ENCODE measurements around the gene PLCL1. TPM values are rescaled to one million over a fixed set of nuclear protein-coding genes. Genes with fewer than 3 reads are reported as not detected.

The PLCL1 gene
- polyA plus RNA-seq, 3 donors, result 0.69 to 1.4 (median 0.79) TPM

DNA sequence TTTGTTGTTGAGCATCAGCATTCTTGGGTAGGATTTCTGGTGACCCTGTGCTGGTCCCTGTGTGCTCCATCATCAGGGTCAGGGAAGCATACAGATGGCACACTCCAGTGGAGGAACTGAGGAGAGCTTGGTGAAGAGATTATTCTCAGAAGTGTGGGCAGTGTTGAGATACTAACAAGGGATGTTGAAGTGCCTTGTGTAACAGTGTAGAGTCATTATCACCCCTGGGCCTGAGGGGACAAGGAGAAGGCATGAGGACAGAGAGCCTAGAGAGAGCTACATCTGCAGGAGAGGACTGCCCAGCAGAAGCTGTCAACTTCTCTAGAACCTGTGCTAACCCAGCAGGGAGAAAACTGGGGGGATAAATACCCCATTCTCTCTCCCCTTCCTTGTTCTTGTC, 189.0 kb downstream of the PLCL1 start:
- peaks cover 0 to 4% (median 2%) of the 10 kb centered on the region in 7 donors for H3K9me3 Mint-ChIP-seq
- intact Hi-C loops (cut with micrococcal nuclease), result no loop called here
- no peak overlapping the region for H3K4me2 ChIP-seq (replicated peaks; ENCODE audit: extremely low read depth, low read length, poor library complexity, severe bottlenecking)
- no peaks in the 10 kb centered on the region for H3K4me1 ChIP-seq (ENCODE audit: control insufficient read depth in 1 of 2, insufficient read depth in 2 of 2, low read length in 2 of 2)
- no peaks in the 10 kb centered on the region for H4K20me1 ChIP-seq (ENCODE audit: insufficient read depth, low read length)
- no peak overlapping the region for H3K27ac ChIP-seq (ENCODE audit: low read depth in 1 of 2, low read length in 2 of 2)
- no peaks in the 10 kb centered on the region for H3K36me3 Mint-ChIP-seq
- no peak for DNase-seq
- no peaks in the 10 kb centered on the region for H3K9me3 ChIP-seq (replicated peaks in 1 of 2; ENCODE audit: control insufficient read depth in 1 of 2, insufficient read depth in 1 of 2, low read length in 2 of 2)
- H3K79me2 ChIP-seq (ENCODE audit: insufficient read depth, low read length), result no peaks in the 10 kb centered on the region
- no peaks in the 10 kb centered on the region for H3K27me3 ChIP-seq (ENCODE audit: control insufficient read depth in 2 of 2, insufficient read depth in 2 of 2, low read length in 2 of 2)
- H3K4me3 ChIP-seq (replicated peaks in 1 of 3; ENCODE audit: low read depth in 2 of 3, low read length in 3 of 3), result no peak overlapping the region
- H2AFZ ChIP-seq (ENCODE audit: insufficient read depth, low read depth, low read length, poor library complexity, severe bottlenecking), result no peak overlapping the region
- H3K27me3 Mint-ChIP-seq (ENCODE audit: low read depth in 3 of 3), result peaks cover 0 to 3% (median 2%) of the 10 kb centered on the region in 3 donors
- H3K4me3 Mint-ChIP-seq, result no peak overlapping the region
- no peaks in the 10 kb centered on the region for H3K36me3 ChIP-seq (replicated peaks in 1 of 2; ENCODE audit: control insufficient read depth in 1 of 2, insufficient read depth in 2 of 2, low read length in 2 of 2)
- H3K27ac Mint-ChIP-seq, result no peak overlapping the region
- H3K4me1 Mint-ChIP-seq, result no peaks in the 10 kb centered on the region
- TF ChIP-seq, protein P1, sequence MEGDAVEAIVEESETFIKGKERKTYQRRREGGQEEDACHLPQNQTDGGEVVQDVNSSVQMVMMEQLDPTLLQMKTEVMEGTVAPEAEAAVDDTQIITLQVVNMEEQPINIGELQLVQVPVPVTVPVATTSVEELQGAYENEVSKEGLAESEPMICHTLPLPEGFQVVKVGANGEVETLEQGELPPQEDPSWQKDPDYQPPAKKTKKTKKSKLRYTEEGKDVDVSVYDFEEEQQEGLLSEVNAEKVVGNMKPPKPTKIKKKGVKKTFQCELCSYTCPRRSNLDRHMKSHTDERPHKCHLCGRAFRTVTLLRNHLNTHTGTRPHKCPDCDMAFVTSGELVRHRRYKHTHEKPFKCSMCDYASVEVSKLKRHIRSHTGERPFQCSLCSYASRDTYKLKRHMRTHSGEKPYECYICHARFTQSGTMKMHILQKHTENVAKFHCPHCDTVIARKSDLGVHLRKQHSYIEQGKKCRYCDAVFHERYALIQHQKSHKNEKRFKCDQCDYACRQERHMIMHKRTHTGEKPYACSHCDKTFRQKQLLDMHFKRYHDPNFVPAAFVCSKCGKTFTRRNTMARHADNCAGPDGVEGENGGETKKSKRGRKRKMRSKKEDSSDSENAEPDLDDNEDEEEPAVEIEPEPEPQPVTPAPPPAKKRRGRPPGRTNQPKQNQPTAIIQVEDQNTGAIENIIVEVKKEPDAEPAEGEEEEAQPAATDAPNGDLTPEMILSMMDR (IDR thresholded peaks at IDR 0.05), result no peak
- no peak overlapping the region for H3K9ac ChIP-seq (ENCODE audit: insufficient read depth, low read length, poor library complexity, severe bottlenecking)

DNA sequence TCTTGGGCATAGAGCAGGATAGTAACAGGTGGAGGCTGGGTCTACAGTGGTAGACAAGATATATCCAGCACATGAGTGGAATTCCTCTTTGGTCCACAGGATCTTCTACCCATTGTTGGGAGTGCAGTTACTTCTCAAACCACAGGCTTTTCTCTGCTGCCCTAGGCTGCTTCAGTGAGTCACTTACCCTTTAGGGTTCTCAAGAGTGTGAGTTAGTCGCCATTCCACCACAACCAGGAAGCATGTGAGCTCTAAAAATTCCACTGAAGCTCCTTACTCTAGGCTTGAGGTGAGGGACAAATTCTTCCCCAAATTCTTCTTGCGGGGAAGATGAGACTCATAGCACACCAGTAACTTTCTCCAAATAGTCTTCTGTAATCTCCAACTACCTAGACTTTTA, 189.4 kb downstream of the PLCL1 start:
- H3K4me1 ChIP-seq (ENCODE audit: control insufficient read depth in 1 of 2, insufficient read depth in 2 of 2, low read length in 2 of 2), result no peaks in the 10 kb centered on the region
- H2AFZ ChIP-seq (ENCODE audit: insufficient read depth, low read depth, low read length, poor library complexity, severe bottlenecking), result no peak overlapping the region

More for the DNA sequence above, 189.4 kb downstream of the PLCL1 start:
- Histone ChIP-seq H3K9ac (ENCODE audit: insufficient read depth, low read length, poor library complexity, severe bottlenecking) (no peak overlapping the region), H3K79me2 (ENCODE audit: insufficient read depth, low read length) (no peaks in the 10 kb centered on the region), H3K4me2 (replicated peaks; ENCODE audit: extremely low read depth, low read length, poor library complexity, severe bottlenecking) (no peak overlapping the region), H3K36me3 (replicated peaks in 1 of 2; ENCODE audit: control insufficient read depth in 1 of 2, insufficient read depth in 2 of 2, low read length in 2 of 2) (no peaks in the 10 kb centered on the region), H3K27me3 (ENCODE audit: control insufficient read depth in 2 of 2, insufficient read depth in 2 of 2, low read length in 2 of 2) (no peaks in the 10 kb centered on the region), H3K27ac (ENCODE audit: low read depth in 1 of 2, low read length in 2 of 2) (no peak overlapping the region), H3K9me3 (replicated peaks in 1 of 2; ENCODE audit: control insufficient read depth in 1 of 2, insufficient read depth in 1 of 2, low read length in 2 of 2) (no peaks in the 10 kb centered on the region), H3K4me3 (replicated peaks in 1 of 3; ENCODE audit: low read depth in 2 of 3, low read length in 3 of 3) (no peak overlapping the region), H4K20me1 (ENCODE audit: insufficient read depth, low read length) (no peaks in the 10 kb centered on the region)
- TF ChIP-seq, protein P1 (IDR thresholded peaks at IDR 0.05), result no peak
- Mint-ChIP-seq H3K4me1 (no peaks in the 10 kb centered on the region), H3K27ac (no peak overlapping the region), H3K27me3 (ENCODE audit: low read depth in 3 of 3) (peaks cover 0 to 3% (median 2%) of the 10 kb centered on the region in 3 donors), H3K36me3 (no peaks in the 10 kb centered on the region), H3K9me3 (peaks cover 0 to 4% (median 2%) of the 10 kb centered on the region in 7 donors), H3K4me3 (no peak overlapping the region)
- no CpG with 5 or more reads among the region's 2 CpGs for WGBS (ENCODE audit: insufficient coverage)
- no peak for DNase-seq
- intact Hi-C loops (cut with micrococcal nuclease), result no loop called here

Measured in CD14-positive monocyte (primary cell).